GM10847 (cell line): ENCODE measurements around the gene CATSPERD.
A peak's percentile ranks its signal among the peaks of the same experiment; 100 is the strongest.

Source experiments
- POLR2A ChIP-seq: IDR thresholded peaks from 2 replicates; pipeline ENCODE4 v1.6.1; 2011; ENCODE audit not compliant: insufficient read length; ENCODE audit errors: extremely low read depth

The CATSPERD gene

DNA sequence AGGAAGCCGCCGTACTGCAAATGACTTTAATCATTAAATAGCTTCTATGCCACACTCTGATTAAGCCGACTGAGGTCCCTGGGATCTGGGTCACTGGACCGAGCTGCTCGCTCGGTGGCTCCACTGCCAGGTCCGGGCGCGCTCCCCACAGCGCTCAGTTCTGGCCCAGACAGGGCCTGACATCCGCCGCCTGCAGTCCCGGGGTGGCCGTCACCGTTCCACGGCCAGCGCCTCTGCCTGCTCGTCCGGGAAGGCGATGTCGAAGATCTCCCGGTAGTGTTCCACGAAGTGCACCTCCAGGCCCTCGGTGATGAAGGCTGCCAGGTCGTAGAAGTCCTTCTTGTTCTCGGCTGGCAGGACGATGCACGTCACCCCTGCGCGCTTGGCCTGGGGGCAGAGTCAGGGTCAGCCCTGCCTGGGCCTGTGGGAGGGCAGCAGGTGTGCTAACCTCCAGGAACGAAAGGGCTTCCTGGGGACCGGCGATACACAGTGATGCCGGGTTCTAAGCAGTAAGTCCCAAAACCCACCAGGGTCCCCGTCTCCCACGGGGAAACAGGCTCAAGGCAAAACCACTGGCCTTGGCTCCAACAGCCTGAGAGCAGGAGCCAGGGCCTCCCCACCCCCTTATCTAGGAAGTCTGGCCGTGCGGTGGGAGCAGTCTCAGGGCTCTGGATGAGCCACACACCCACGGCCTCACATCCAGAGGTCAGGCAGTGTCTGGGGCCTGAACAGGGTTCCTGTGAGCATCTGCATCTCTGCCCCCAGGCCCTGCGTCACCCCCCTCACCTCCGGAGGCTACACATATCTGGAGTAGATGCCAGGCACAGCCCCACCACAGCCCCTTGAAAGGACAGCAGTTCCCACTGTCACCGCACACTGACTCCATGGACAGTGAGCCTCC is 28.4 kb upstream of the CATSPERD start:
- TF ChIP-seq POLR2A = peak; percentile 11

DNA sequence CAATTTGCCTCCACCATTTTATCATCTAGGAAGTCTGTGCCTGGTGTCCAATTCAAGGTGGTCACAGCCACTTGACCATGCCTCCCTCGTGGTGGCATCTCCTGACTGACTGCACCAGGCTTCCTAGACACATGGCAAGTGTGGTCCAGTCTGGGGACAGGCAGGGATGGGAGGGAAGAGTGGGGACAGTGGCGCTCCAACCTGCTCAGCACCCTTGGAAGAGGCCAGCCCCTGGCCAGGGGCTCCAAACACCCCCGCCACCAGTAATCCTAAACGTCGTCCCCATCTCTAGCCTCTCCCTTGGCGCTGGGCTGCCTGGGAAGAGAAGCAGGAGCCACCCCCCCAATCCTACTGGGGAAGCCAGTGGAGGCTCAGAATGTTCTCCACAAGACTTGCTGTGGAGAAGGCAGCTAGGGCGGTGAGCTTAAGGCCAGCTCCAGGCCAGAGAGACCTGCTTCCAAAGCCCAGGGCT is 27.7 kb upstream of the CATSPERD start:
- no peak for TF ChIP-seq POLR2A

- TF ChIP-seq POLR2A = no peak
Observed at GRCh38 chr19:5693195-5694166, 27.0 kb upstream of the CATSPERD start.

- TF ChIP-seq POLR2A = no peak
Observed at GRCh38 chr19:5694167-5694955, 26.1 kb upstream of the CATSPERD start.

GRCh38 chr19:5694956-5695648 is 25.3 kb upstream of the CATSPERD start:
- no peak for TF ChIP-seq POLR2A

DNA sequence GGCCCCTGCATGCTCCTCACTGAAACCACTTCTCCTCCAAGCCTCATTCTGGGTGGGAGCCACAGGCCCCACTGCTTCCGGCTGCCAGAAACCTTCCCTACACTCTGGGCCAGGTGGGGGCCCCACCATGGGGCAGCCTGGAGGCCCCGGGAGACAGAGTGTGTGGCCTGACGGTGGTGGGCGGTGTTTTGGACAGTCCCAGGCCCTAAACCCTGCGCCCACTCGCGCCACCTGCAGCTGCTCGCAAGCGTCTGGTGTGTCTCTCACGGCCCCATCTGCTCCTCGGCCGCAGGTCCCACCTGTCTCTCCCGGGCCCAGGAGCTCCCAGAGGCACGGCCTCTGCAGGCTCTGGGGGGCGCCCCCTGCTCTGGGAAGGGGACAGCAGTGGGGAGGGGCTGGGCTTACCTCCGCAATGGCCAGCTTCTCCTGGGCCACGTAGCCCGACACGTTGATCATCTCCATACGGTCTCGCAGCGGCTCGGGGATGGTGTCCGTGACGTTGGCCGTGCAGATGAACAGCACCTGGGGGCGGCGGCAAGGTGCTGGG is 24.7 kb upstream of the CATSPERD start:
- TF ChIP-seq POLR2A = no peak

- no peak for TF ChIP-seq POLR2A
Observed at GRCh38 chr19:5696196-5697021, 24.0 kb upstream of the CATSPERD start.

- TF ChIP-seq POLR2A = peak; percentile 9
Observed at GRCh38 chr19:5697022-5697889, 23.2 kb upstream of the CATSPERD start.

- TF ChIP-seq POLR2A = no peak
Observed at GRCh38 chr19:5697890-5698634, 22.4 kb upstream of the CATSPERD start.

- no peak for TF ChIP-seq POLR2A
Observed at GRCh38 chr19:5698635-5699422, 21.6 kb upstream of the CATSPERD start.
